ENCODE results near the gene GJB6.
"Not testable (repeated sequence)": the region's sequence is repeated elsewhere in the genome, so short reads cannot be mapped to it uniquely, and the experiment has no call there.

The GJB6 gene

GRCh38 chr13:20231839-20232555 is at the start of gene GJB6:
Gene GJB6, minus strand, starts transcription at chr13:20232319. Its CDS starts 8,839 bp downstream, at chr13:20223480.
- no peak within 1 kb of the TSS for H3K4me2 ChIP-seq
- no peak within 1 kb of the TSS for H3K27ac ChIP-seq
- no peak within 1 kb of the TSS for H3K9ac ChIP-seq
- no peak within 1 kb of the TSS for H2AFZ ChIP-seq (ENCODE audit: low read depth)
- H3K36me3 ChIP-seq (ENCODE audit: insufficient read depth) = no peaks in the 10 kb centered on the region
- no peak for TF ChIP-seq CTCF (conservative IDR thresholded peaks at IDR 0.05; ENCODE audit: low read depth, low read length)
- no peaks in the 10 kb centered on the region for H4K20me1 ChIP-seq (ENCODE audit: insufficient read depth)
- no peaks in the 10 kb centered on the region for H3K4me1 ChIP-seq (ENCODE audit: low read depth, poor library complexity, severe bottlenecking)
- no peaks in the 10 kb centered on the region for H3K27me3 ChIP-seq (ENCODE audit: insufficient read depth, low read depth)
- no peak within 1 kb of the TSS for H3K4me3 ChIP-seq (IDR thresholded peaks at IDR 0.05; ENCODE audit: insufficient read depth, low read depth, low read length)
- no peaks in the 10 kb centered on the region for H3K79me2 ChIP-seq (ENCODE audit: insufficient read depth, low read depth)

- not testable (repeated sequence) for H3K4me3 ChIP-seq (IDR thresholded peaks at IDR 0.05; ENCODE audit: insufficient read depth, low read depth, low read length); H3K36me3 ChIP-seq (ENCODE audit: insufficient read depth); H4K20me1 ChIP-seq (ENCODE audit: insufficient read depth); H3K27ac ChIP-seq; H3K9ac ChIP-seq; H3K4me1 ChIP-seq (ENCODE audit: low read depth, poor library complexity, severe bottlenecking); H3K4me2 ChIP-seq; H3K79me2 ChIP-seq (ENCODE audit: insufficient read depth, low read depth); H3K27me3 ChIP-seq (ENCODE audit: insufficient read depth, low read depth); H2AFZ ChIP-seq (ENCODE audit: low read depth)
Observed at GRCh38 chr13:20276901-20277300, 44.8 kb upstream of the GJB6 start.

GRCh38 chr13:20274466-20274865 is 42.3 kb upstream of the GJB6 start:
- Histone ChIP-seq H3K4me3 (IDR thresholded peaks at IDR 0.05; ENCODE audit: insufficient read depth, low read depth, low read length) (no peak overlapping the region), H3K79me2 (ENCODE audit: insufficient read depth, low read depth) (no peaks in the 10 kb centered on the region), H4K20me1 (ENCODE audit: insufficient read depth) (no peaks in the 10 kb centered on the region), H3K27me3 (ENCODE audit: insufficient read depth, low read depth) (no peaks in the 10 kb centered on the region), H3K4me2 (no peak overlapping the region), H3K27ac (no peak overlapping the region), H3K9ac (no peak overlapping the region), H3K4me1 (ENCODE audit: low read depth, poor library complexity, severe bottlenecking) (no peaks in the 10 kb centered on the region), H3K36me3 (ENCODE audit: insufficient read depth) (no peaks in the 10 kb centered on the region), H2AFZ (ENCODE audit: low read depth) (no peak overlapping the region)
- no peak for TF ChIP-seq CTCF (conservative IDR thresholded peaks at IDR 0.05; ENCODE audit: low read depth, low read length)

- no peak overlapping the region for H3K4me3 ChIP-seq (IDR thresholded peaks at IDR 0.05; ENCODE audit: insufficient read depth, low read depth, low read length)
- no peaks in the 10 kb centered on the region for H4K20me1 ChIP-seq (ENCODE audit: insufficient read depth)
- TF ChIP-seq CTCF (conservative IDR thresholded peaks at IDR 0.05; ENCODE audit: low read depth, low read length) = no peak
- H3K9ac ChIP-seq = no peak overlapping the region
- H3K4me1 ChIP-seq (ENCODE audit: low read depth, poor library complexity, severe bottlenecking) = no peaks in the 10 kb centered on the region
- H2AFZ ChIP-seq (ENCODE audit: low read depth) = no peak overlapping the region
- H3K36me3 ChIP-seq (ENCODE audit: insufficient read depth) = no peaks in the 10 kb centered on the region
- no peak overlapping the region for H3K27ac ChIP-seq
- no peaks in the 10 kb centered on the region for H3K27me3 ChIP-seq (ENCODE audit: insufficient read depth, low read depth)
- no peaks in the 10 kb centered on the region for H3K79me2 ChIP-seq (ENCODE audit: insufficient read depth, low read depth)
- H3K4me2 ChIP-seq = no peak overlapping the region
Observed at GRCh38 chr13:20272588-20273171, 40.6 kb upstream of the GJB6 start.

- H3K9ac ChIP-seq = no peak overlapping the region
- H3K79me2 ChIP-seq (ENCODE audit: insufficient read depth, low read depth) = no peaks in the 10 kb centered on the region
- H3K4me3 ChIP-seq (IDR thresholded peaks at IDR 0.05; ENCODE audit: insufficient read depth, low read depth, low read length) = no peak overlapping the region
- H3K27ac ChIP-seq = no peak overlapping the region
- no peak overlapping the region for H3K4me2 ChIP-seq
- H4K20me1 ChIP-seq (ENCODE audit: insufficient read depth) = no peaks in the 10 kb centered on the region
- no peaks in the 10 kb centered on the region for H3K27me3 ChIP-seq (ENCODE audit: insufficient read depth, low read depth)
- H3K36me3 ChIP-seq (ENCODE audit: insufficient read depth) = no peaks in the 10 kb centered on the region
- no peak overlapping the region for H2AFZ ChIP-seq (ENCODE audit: low read depth)
- no peaks in the 10 kb centered on the region for H3K4me1 ChIP-seq (ENCODE audit: low read depth, poor library complexity, severe bottlenecking)
- no peak for TF ChIP-seq CTCF (conservative IDR thresholded peaks at IDR 0.05; ENCODE audit: low read depth, low read length)
Observed at GRCh38 chr13:20272104-20272503, 40.0 kb upstream of the GJB6 start.

Measured in KMS-11 (cell line).